Aorta (tissue), 5 donors: Measurements from ENCODE around the gene THRB. TPM values are rescaled to one million over a fixed set of nuclear protein-coding genes. Genes with fewer than 3 reads are reported as not detected.

Source experiments
- ATAC-seq: fragments of 200-7000 bp; cut with Tn5 transposase; one replicate; pipeline ENCODE4 v1.9.1; 2022; ENCODE audit warnings: moderate library complexity; ENCODE audit not compliant: low FRiP score
- DNase-seq, 2 donors: peaks; one replicate each; pipeline ENCODE4 v3.0.0-alpha.2; 2020
- H3K27ac ChIP-seq, 2 donors: one replicate each; pipeline ENCODE4 v1.5.1; 2013; ENCODE audit warnings: low read length in 2 of 2, mild to moderate bottlenecking in 2 of 2, moderate library complexity in 2 of 2, control low read depth in 1 of 2, inconsistent platforms in 1 of 2, low read depth in 1 of 2
- H3K27me3 ChIP-seq, 2 donors: one replicate each; pipeline ENCODE4 v1.6.1; 2013; ENCODE audit warnings: control low read depth in 1 of 2, low read length in 1 of 2, mild to moderate bottlenecking in 1 of 2, moderate library complexity in 1 of 2; ENCODE audit not compliant: insufficient read depth in 2 of 2, control insufficient read depth in 1 of 2
- H3K36me3 ChIP-seq, 2 donors: one replicate each; pipeline ENCODE4 v1.6.1; 2013; ENCODE audit warnings: control low read depth in 1 of 2, low read length in 1 of 2, mild to moderate bottlenecking in 1 of 2; ENCODE audit not compliant: insufficient read depth in 2 of 2, control insufficient read depth in 1 of 2
- H3K4me1 ChIP-seq, 2 donors: one replicate each; pipeline ENCODE4 v1.6.1; 2013; ENCODE audit warnings: low read length in 2 of 2, control low read depth in 1 of 2, mild to moderate bottlenecking in 1 of 2, moderate library complexity in 1 of 2; ENCODE audit not compliant: insufficient read depth in 2 of 2, control insufficient read depth in 1 of 2
- H3K4me3 ChIP-seq, 2 donors: one replicate each; pipeline ENCODE4 v1.5.1; 2013; ENCODE audit warnings: low read length in 2 of 2, control low read depth in 1 of 2, mild to moderate bottlenecking in 1 of 2
- H3K9me3 ChIP-seq: one replicate; pipeline ENCODE4 v1.6.1; 2013; ENCODE audit warnings: mild to moderate bottlenecking, low read length; ENCODE audit not compliant: control insufficient read depth
- WGBS, 2 donors: extraction: QIAGEN DNeasy Blood & Tissue Kit; methylation state at CpG; one replicate each; pipeline ENCODE4 v1.1.7; 2013; 5-methylcytosine and 5-hydroxymethylcytosine counted together
- intact Hi-C, 2 donors: fragments of 100-400 bp; cut with DNase I; formaldehyde crosslinking; loops; one replicate each; pipeline versions ENCODE4 v1.14.2 to v1.15.0; 2022
- polyA plus RNA-seq, 2 donors: library from polyadenylated mRNA; stranded (reverse); fragments of 200-250 nt; gene quantifications; one replicate each; pipeline ENCODE4 v1.2.3, GENCODE V29; 2013
- total RNA-seq, 2 donors: library from RNA; stranded (reverse); fragmentation: NEBNext Ultra II Directional; extraction: Animal tissue kit (Norgen Biotek cat#: 25700); gene quantifications; one replicate each; pipeline ENCODE4 v1.2.1, GENCODE V29; 2021
- donor health status: healthy with polysubstance abuse.
- donor health status: Bipolar disorder and iron deficiency.
- donor health status: DM: no; HTN: no; CAD: no.
- donor health status: DM: no; HTN: no; CAD: no.
- donor health status: DM: yes; HTN: yes; CAD: no.

THRB gene
- total and polyA plus RNA-seq, 4 donors = 20.2 to 77.9 (median 42.8) TPM

GRCh38 chr3:24181256-24181655, 313.4 kb downstream of the THRB start:
- ATAC-seq (no peak), DNase-seq (no peak)
- 80 to 90% methylated on average over 4 of the region's 4 CpGs for WGBS, 2 donors
- peak overlapping the region; percentile 30 to 89 for H3K27ac ChIP-seq
- no peak overlapping the region for H3K4me3 ChIP-seq
- H3K4me1 ChIP-seq = peaks cover 4 to 9% of the 10 kb centered on the region in 2 donors
- H3K9me3 ChIP-seq = no peaks in the 10 kb centered on the region
- H3K36me3 ChIP-seq = no peaks in the 10 kb centered on the region
- intact Hi-C loops = loop anchor here (5.0 to 10.0 kb wide), 2 partner anchors 36 to 54 kb away; no protein-coding TSS in a partner anchor
- no peaks in the 10 kb centered on the region for H3K27me3 ChIP-seq

- WGBS, 2 donors = 78 to 87% methylated on average over 3 of the region's 3 CpGs
- intact Hi-C loops = loop anchor here (5.0 to 10.0 kb wide), 2 partner anchors 37 to 54 kb away; no protein-coding TSS in a partner anchor
- Histone ChIP-seq H3K27me3 (no peaks in the 10 kb centered on the region), H3K4me1 (peaks cover 4 to 6% of the 10 kb centered on the region in 2 donors), H3K36me3 (no peaks in the 10 kb centered on the region), H3K9me3 (no peaks in the 10 kb centered on the region), H3K4me3 (no peak overlapping the region), H3K27ac (peak overlapping the region; percentile 30 to 47)
- no peak for ATAC-seq
- DNase-seq = no peak
These were observed 314.0 kb downstream of the THRB start for GRCh38 chr3:24180616-24181015.

DNA sequence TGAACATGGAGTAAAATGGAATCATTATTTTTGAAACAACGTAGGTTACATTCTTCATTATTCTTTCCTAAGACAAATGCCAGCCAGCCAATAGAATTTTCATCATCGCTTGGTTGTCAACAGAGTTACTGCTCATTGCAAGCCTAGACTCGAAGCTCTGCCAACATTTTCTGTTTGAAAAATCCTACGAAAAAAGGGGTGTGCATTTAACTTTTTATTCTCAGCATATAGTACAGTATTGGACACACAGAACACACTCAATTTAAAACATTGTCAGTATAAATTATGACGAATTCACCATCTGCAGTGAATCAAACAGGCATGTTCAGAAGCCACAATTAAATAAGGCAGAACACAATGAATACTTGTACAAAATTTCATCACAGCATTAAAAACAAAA, 317.4 kb downstream of the THRB start:
- H3K36me3 ChIP-seq = no peaks in the 10 kb centered on the region
- ATAC-seq (no peak), DNase-seq (no peak)
- H3K27me3 ChIP-seq = no peaks in the 10 kb centered on the region
- intact Hi-C loops = no loop called here
- H3K27ac ChIP-seq = peak overlapping the region; percentile 71 to 82
- H3K4me3 ChIP-seq = no peak overlapping the region
- peaks cover 5 to 12% of the 10 kb centered on the region in 2 donors for H3K4me1 ChIP-seq
- 9 to 16% methylated on average over 5 of the region's 5 CpGs for WGBS, 2 donors
- H3K9me3 ChIP-seq = no peaks in the 10 kb centered on the region

GRCh38 chr3:24174614-24175013, 320.0 kb downstream of the THRB start:
- peaks cover 7 to 14% of the 10 kb centered on the region in 2 donors for H3K4me1 ChIP-seq
- 93 to 98% methylated on average over 2 of the region's 2 CpGs for WGBS, 2 donors
- no peak for ATAC-seq
- intact Hi-C loops = no loop called here
- no peaks in the 10 kb centered on the region for H3K9me3 ChIP-seq
- no peaks in the 10 kb centered on the region for H3K36me3 ChIP-seq
- no peak overlapping the region for H3K4me3 ChIP-seq
- H3K27me3 ChIP-seq = no peaks in the 10 kb centered on the region
- DNase-seq = no peak
- peak overlapping the region; percentile 36 to 67 for H3K27ac ChIP-seq

DNA sequence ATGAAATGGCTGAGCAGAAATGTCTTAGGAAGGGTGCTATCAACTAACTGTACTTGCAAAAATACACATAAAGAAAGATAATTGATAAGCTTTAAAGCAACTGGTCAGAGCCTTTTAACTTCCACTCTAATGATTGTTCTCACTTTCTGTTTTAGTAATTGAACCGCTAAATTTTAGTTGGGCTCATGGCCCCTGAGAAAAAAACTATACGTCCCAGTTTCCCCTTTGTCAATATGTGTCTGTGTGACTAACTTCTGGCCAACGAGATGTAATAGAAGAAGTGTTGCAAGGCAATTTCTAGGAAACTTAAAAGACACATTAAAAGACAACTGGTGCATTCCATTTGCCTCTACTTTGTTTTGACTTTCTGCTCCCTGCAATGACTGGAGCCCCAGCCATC, 325.7 kb downstream of the THRB start:
- 80 to 85% methylated on average over 3 of the region's 3 CpGs for WGBS, 2 donors
- Histone ChIP-seq H3K27ac (no peak overlapping the region), H3K4me3 (no peak overlapping the region), H3K4me1 (peaks cover 14 to 21% of the 10 kb centered on the region in 2 donors), H3K9me3 (no peaks in the 10 kb centered on the region), H3K36me3 (no peaks in the 10 kb centered on the region), H3K27me3 (no peaks in the 10 kb centered on the region)
- intact Hi-C loops = no loop called here
- DNase-seq (no peak), ATAC-seq (no peak)

- ATAC-seq = no peak
- Histone ChIP-seq H3K27me3 (no peaks in the 10 kb centered on the region), H3K4me1 (peaks cover 11 to 21% of the 10 kb centered on the region in 2 donors), H3K36me3 (no peaks in the 10 kb centered on the region), H3K9me3 (no peaks in the 10 kb centered on the region), H3K27ac (no peak overlapping the region), H3K4me3 (no peak overlapping the region)
- no peak for DNase-seq
- intact Hi-C loops = no loop called here
- WGBS, 2 donors = 1 to 6% methylated on average over 3 of the region's 3 CpGs
These were observed 327.2 kb downstream of the THRB start for GRCh38 chr3:24167429-24167828.

- Histone ChIP-seq H3K27me3 (no peaks in the 10 kb centered on the region), H3K36me3 (no peaks in the 10 kb centered on the region), H3K27ac (peak overlapping the region in 1 of 2 donors; percentile 46), H3K4me3 (no peak overlapping the region), H3K4me1 (peaks cover 11 to 21% of the 10 kb centered on the region in 2 donors), H3K9me3 (no peaks in the 10 kb centered on the region)
- ATAC-seq (no peak), DNase-seq (no peak)
- 85 to 88% methylated on average over 5 of the region's 5 CpGs for WGBS, 2 donors
- intact Hi-C loops = no loop called here
These were observed 328.1 kb downstream of the THRB start for GRCh38 chr3:24166515-24166914.

DNA sequence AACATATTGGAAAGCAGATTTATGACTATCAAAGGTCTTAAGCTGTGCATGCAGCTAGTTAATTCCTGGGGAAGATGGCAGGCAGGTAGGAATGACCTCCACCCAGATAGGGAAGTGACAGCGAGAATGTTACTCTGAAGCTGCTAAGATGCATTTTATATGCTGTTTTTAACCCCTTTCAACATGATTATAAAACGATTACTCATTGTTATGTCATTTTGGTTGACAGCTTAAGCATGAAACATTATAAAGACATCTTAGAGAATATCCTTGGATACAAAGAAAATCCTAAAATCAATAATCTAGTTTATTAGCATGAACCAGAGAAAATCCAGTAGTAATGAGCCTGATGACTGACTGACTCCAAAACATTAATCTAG, 329.1 kb downstream of the THRB start:
- no peak for DNase-seq
- Histone ChIP-seq H3K27me3 (no peaks in the 10 kb centered on the region), H3K36me3 (no peaks in the 10 kb centered on the region), H3K9me3 (no peaks in the 10 kb centered on the region), H3K27ac (no peak overlapping the region), H3K4me1 (peaks cover 12 to 21% of the 10 kb centered on the region in 2 donors), H3K4me3 (no peak overlapping the region)
- intact Hi-C loops = no loop called here
- 83 to 84% methylated on average over 2 of the region's 2 CpGs for WGBS, 2 donors
- no peak for ATAC-seq

- H3K9me3 ChIP-seq = no peaks in the 10 kb centered on the region
- H3K36me3 ChIP-seq = no peaks in the 10 kb centered on the region
- ATAC-seq (no peak), DNase-seq (no peak)
- intact Hi-C loops = no loop called here
- no peak overlapping the region for H3K27ac ChIP-seq
- peaks cover 12 to 21% of the 10 kb centered on the region in 2 donors for H3K4me1 ChIP-seq
- WGBS, 2 donors = 94 to 95% methylated on average over 14 of the region's 14 CpGs
- H3K4me3 ChIP-seq = no peak overlapping the region
- H3K27me3 ChIP-seq = no peaks in the 10 kb centered on the region
These were observed 329.6 kb downstream of the THRB start for GRCh38 chr3:24164967-24165602.
